Adrenal gland (tissue), 12 donors: Measurements from ENCODE around the gene TOLLIP. TPM values are rescaled to one million over a fixed set of nuclear protein-coding genes. Genes with fewer than 3 reads are reported as not detected.

Source experiments
- DNase-seq, 7 donors: peaks; one replicate each; pipeline ENCODE4 v3.0.0-alpha.2; 2019 to 2020
- H3K27ac ChIP-seq, 5 donors: fragments of 200-600 bp; sonication (generic) in 4 of 5; 1 replicate in 3 of 5; 2 replicates in 2 of 5; pipeline versions ENCODE4 v1.5.1 to v1.8.0; 2016 to 2020; ENCODE audit warnings: mild to moderate bottlenecking in 1 of 5
- H3K27me3 ChIP-seq: fragments of 200-600 bp; 2 replicates; pipeline ENCODE4 v1.8.0; 2021
- H3K36me3 ChIP-seq, 2 donors: fragments of 200-600 bp; replicated peaks in 1 of 2; 1 replicate in 1 of 2; 2 replicates in 1 of 2; pipeline versions ENCODE4 v1.5.1 to v1.8.0; 2018 to 2022
- H3K4me1 ChIP-seq, 2 donors: fragments of 200-600 bp; replicated peaks in 1 of 2; 1 replicate in 1 of 2; 2 replicates in 1 of 2; pipeline versions ENCODE4 v1.5.1 to v1.8.0; 2018 to 2021
- H3K4me3 ChIP-seq, 4 donors: fragments of 200-600 bp; sonication (generic) in 3 of 4; one replicate each; pipeline ENCODE4 v1.5.1; 2016 to 2018
- H3K9me3 ChIP-seq, 3 donors: fragments of 200-600 bp; sonication (generic) in 1 of 3; replicated peaks in 1 of 3; 1 replicate in 2 of 3; 2 replicates in 1 of 3; pipeline versions ENCODE4 v1.5.1 to v1.8.0; 2016 to 2021
- CTCF ChIP-seq, 6 experiments: fragments of 450-650 bp in 4 of 6; fragments of 200-600 bp in 2 of 6; sonication (generic) in 1 of 6; IDR thresholded peaks; 1 replicate in 5 of 6; 2 replicates in 1 of 6; pipeline versions ENCODE4 v1.5.1 to v1.8.0; 2016 to 2021; ENCODE audit warnings: antibody characterized with exemption in 6 of 6, mild to moderate bottlenecking in 2 of 6, moderate library complexity in 1 of 6
- POLR2A ChIP-seq, 2 donors: fragments of 450-650 bp; IDR thresholded peaks; one replicate each; pipeline ENCODE4 v1.6.1; 2017; ENCODE audit warnings: antibody characterized with exemption in 2 of 2, mild to moderate bottlenecking in 2 of 2, moderate library complexity in 1 of 2
- WGBS, 4 donors: extraction: QIAGEN DNeasy Blood & Tissue Kit in 2 of 4; methylation state at CpG; one replicate each; pipeline versions ENCODE4 v1.1.5 to v1.1.7; 2013 to 2017; 5-methylcytosine and 5-hydroxymethylcytosine counted together
- intact Hi-C, 2 donors: fragments of 100-400 bp; cut with DNase I; formaldehyde crosslinking; loops; one replicate each; pipeline versions ENCODE4 v1.14.1 to v1.15.0; 2022 to 2023
- polyA plus RNA-seq, 3 donors: library from polyadenylated mRNA; stranded (reverse); fragments of 200-250 nt in 2 of 3; fragments of 350-450 nt in 1 of 3; fragmentation: Illumina TruSeq in 1 of 3; extraction: RNeasy Lipid Tissue Mini Kit (QIAGEN cat#74804) in 1 of 3; gene quantifications; one replicate each; pipeline ENCODE4 v1.2.3, GENCODE V29; 2013 to 2014
- total RNA-seq, 9 donors: library from RNA; depleted of rRNA in 4 of 9; stranded (reverse); fragments of >200 nt in 4 of 9; fragments of 120-200 nt in 1 of 9; fragmentation: NEBNext Ultra II Directional in 1 of 9; extraction: Animal tissue kit (Norgen Biotek cat#: 25700) in 1 of 9; gene quantifications; one replicate each; pipeline versions ENCODE4 v1.1.0 to v1.2.4, GENCODE V29; 2013 to 2023
- donor health status: healthy with polysubstance abuse.
- donor health status: Bipolar disorder and iron deficiency.
- donor health status: DM: yes; HTN: yes; CAD: no.
- donor health status: DM: no; HTN: no; CAD: no.
- donor health status: DM: no; HTN: no; CAD: no.
- donor health status: DM: yes; HTN: yes; CAD: no.

TOLLIP gene
- total and polyA plus RNA-seq, 12 donors: 18.9 to 84.1 (median 66.3) TPM

- Histone ChIP-seq H3K27ac (no peak overlapping the region), H3K27me3 (no peaks in the 10 kb centered on the region), H3K9me3 (no peaks in the 10 kb centered on the region), H3K36me3 (peaks cover 0 to 8% of the 10 kb centered on the region in 2 donors), H3K4me3 (no peak overlapping the region), H3K4me1 (peaks cover 18 to 24% of the 10 kb centered on the region in 2 donors)
- TF ChIP-seq CTCF (IDR thresholded peaks at IDR 0.05): no peak
- no peak for TF ChIP-seq POLR2A (IDR thresholded peaks at IDR 0.05)
- WGBS, 4 donors: 86 to 93% (median 89%) methylated on average over 5 to 13 of the region's 13 CpGs
- intact Hi-C loops: no loop called here
- DNase-seq: peak in 2 of 7 donors; percentile 15 to 53
These were observed 7.4 kb downstream of the TOLLIP start for GRCh38 chr11:1302041-1302460.

DNA sequence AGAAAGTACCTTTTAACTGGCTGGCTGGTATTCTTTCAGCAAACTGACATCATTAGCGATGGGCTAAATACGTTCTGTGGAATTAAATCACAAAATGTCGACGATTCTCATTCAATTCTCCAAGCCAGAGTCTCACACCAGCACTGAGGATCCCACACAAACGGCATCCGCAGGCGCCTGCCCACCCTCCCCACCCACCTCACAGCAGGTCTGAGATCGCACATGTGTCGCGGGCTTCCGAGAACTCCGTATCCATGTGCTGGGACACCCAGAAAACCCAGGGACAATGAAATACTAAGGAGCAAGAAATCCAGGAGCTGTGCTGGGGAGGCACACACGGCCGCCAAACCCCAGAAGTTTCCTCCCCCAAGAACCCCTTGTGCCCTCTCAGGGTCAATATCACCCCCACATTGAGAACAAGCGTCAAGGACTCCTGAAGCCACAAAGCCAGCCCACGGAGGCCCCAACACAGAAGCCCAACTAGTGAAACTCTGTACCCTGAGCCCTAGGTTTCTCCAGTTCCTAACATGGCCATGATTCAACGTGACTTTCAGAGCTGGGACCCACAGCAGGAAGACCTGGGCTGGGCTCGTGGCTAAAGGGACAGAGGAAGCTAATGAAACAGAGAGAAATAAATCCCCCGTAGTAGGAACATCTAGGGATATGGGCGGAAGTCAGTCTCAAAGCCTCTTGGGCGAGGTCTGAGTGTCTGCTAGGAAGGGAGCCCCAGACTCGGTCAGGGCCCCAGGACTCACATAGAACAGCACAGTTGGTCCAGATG lies 8.0 kb downstream of the TOLLIP start:
- intact Hi-C loops: no loop called here
- TF ChIP-seq POLR2A (IDR thresholded peaks at IDR 0.05): no peak
- no peak for TF ChIP-seq CTCF (IDR thresholded peaks at IDR 0.05)
- no peak overlapping the region for H3K27ac ChIP-seq
- 90 to 95% (median 92%) methylated on average over 20 to 22 of the region's 22 CpGs for WGBS, 4 donors
- DNase-seq: peak in 2 of 7 donors; percentile 16 to 37
- no peaks in the 10 kb centered on the region for H3K27me3 ChIP-seq
- H3K4me3 ChIP-seq: no peak overlapping the region
- peaks cover 0 to 8% of the 10 kb centered on the region in 2 donors for H3K36me3 ChIP-seq
- H3K4me1 ChIP-seq: peaks cover 15 to 24% of the 10 kb centered on the region in 2 donors
- no peaks in the 10 kb centered on the region for H3K9me3 ChIP-seq

- TF ChIP-seq POLR2A (IDR thresholded peaks at IDR 0.05): no peak
- TF ChIP-seq CTCF (IDR thresholded peaks at IDR 0.05): no peak
- Histone ChIP-seq H3K9me3 (no peaks in the 10 kb centered on the region), H3K4me1 (peaks cover 15 to 24% of the 10 kb centered on the region in 2 donors), H3K27me3 (no peaks in the 10 kb centered on the region), H3K4me3 (no peak overlapping the region), H3K27ac (peak overlapping the region in 2 of 5 donors; percentile 15 to 35), H3K36me3 (peaks cover 0 to 9% of the 10 kb centered on the region in 2 donors)
- intact Hi-C loops: no loop called here
- peak in 2 of 7 donors; percentile 19 to 49 for DNase-seq
- 88 to 92% (median 90%) methylated on average over 19 to 28 of the region's 28 CpGs for WGBS, 4 donors
These were observed 8.8 kb downstream of the TOLLIP start for GRCh38 chr11:1300569-1301187.

DNA sequence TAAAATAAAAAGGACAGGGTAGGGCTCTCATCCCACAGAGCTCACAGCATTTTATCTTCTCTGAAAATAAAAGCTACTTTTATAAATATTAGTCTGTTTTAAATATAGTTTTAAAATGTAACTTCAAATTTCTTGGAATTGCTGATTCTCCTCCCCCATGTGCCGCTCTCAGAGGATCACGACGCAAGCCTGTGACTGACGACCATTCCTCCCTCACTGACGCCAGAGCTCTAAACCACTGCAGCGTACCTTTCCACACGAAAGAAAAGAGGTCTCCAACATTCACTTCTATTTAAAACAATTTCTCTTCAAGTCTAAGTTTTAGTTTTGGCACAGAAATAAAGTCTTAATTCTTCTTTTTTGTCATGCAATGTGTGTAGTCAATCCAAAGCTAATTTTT lies 9.3 kb downstream of the TOLLIP start:
- Histone ChIP-seq H3K4me1 (peaks cover 15 to 24% of the 10 kb centered on the region in 2 donors), H3K36me3 (peaks cover 0 to 14% of the 10 kb centered on the region in 2 donors), H3K27ac (peak overlapping the region in 3 of 5 donors; percentile 15 to 86 (median 83)), H3K4me3 (no peak overlapping the region), H3K9me3 (no peaks in the 10 kb centered on the region), H3K27me3 (no peaks in the 10 kb centered on the region)
- 73 to 81% (median 78%) methylated on average over 7 of the region's 7 CpGs for WGBS, 4 donors
- intact Hi-C loops: no loop called here
- TF ChIP-seq POLR2A (IDR thresholded peaks at IDR 0.05): no peak
- TF ChIP-seq CTCF (IDR thresholded peaks at IDR 0.05): no peak
- peak in 1 of 7 donors; percentile 19 for DNase-seq
